ENCODE results near the gene SOX15.

The SOX15 gene

DNA sequence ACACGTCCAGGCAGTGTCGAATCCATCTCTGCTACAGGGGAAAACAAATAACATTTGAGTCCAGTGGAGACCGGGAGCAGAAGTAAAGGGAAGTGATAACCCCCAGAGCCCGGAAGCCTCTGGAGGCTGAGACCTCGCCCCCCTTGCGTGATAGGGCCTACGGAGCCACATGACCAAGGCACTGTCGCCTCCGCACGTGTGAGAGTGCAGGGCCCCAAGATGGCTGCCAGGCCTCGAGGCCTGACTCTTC lies 17.6 kb downstream of the SOX15 start (continued):
- TF ChIP-seq ZNF580 (tag by site-specific recombination; IDR thresholded peaks at IDR 0.05) (peak; percentile 98), ZNF184 (tag by site-specific recombination; IDR thresholded peaks at IDR 0.05) (no peak), BCL11B (tag by site-specific recombination; IDR thresholded peaks at IDR 0.05; ENCODE audit: low read depth) (no peak), REST (tag by site-specific recombination; IDR thresholded peaks at IDR 0.05) (no peak), ZNF426 (tag by site-specific recombination; IDR thresholded peaks at IDR 0.05) (no peak), EGR2 (tag by site-specific recombination; IDR thresholded peaks at IDR 0.05; ENCODE audit: low read depth) (no peak), ZNF311 (tag by site-specific recombination; IDR thresholded peaks at IDR 0.05; ENCODE audit: borderline replicate concordance) (no peak), ZSCAN18 (tag by site-specific recombination; IDR thresholded peaks at IDR 0.05) (no peak), ZNF18 (tag by site-specific recombination; IDR thresholded peaks at IDR 0.05) (no peak), GLI2 (tag by site-specific recombination; IDR thresholded peaks at IDR 0.05; ENCODE audit: borderline replicate concordance, low read depth) (no peak), ZNF837 (tag by site-specific recombination; IDR thresholded peaks at IDR 0.05) (no peak), ZNF549 (tag by site-specific recombination; IDR thresholded peaks at IDR 0.05) (no peak), ZNF155 (tag by site-specific recombination; IDR thresholded peaks at IDR 0.05) (no peak), ZSCAN5A (tag by site-specific recombination; IDR thresholded peaks at IDR 0.05) (no peak), RBAK (tag by site-specific recombination; IDR thresholded peaks at IDR 0.05) (no peak), ZNF114 (tag by site-specific recombination; IDR thresholded peaks at IDR 0.05) (no peak), ZNF211 (tag by site-specific recombination; IDR thresholded peaks at IDR 0.05; ENCODE audit: low read depth) (no peak), GFI1B (tag by site-specific recombination; IDR thresholded peaks at IDR 0.05) (no peak), KLF7 (tag by site-specific recombination; IDR thresholded peaks at IDR 0.05; ENCODE audit: borderline replicate concordance) (no peak), ZBTB48 (tag by site-specific recombination; IDR thresholded peaks at IDR 0.05) (no peak), HOXA7 (CRISPR knock-in tag; IDR thresholded peaks at IDR 0.05; ENCODE audit: borderline replicate concordance) (no peak), ZNF624 (tag by site-specific recombination; IDR thresholded peaks at IDR 0.05) (no peak), ZNF677 (tag by site-specific recombination; IDR thresholded peaks at IDR 0.05) (no peak), TCF7L2 (IDR thresholded peaks at IDR 0.05; ENCODE audit: borderline replicate concordance, low read depth, low read length) (no peak), WT1 (tag by site-specific recombination; IDR thresholded peaks at IDR 0.05) (no peak), ZNF10 (tag by site-specific recombination; IDR thresholded peaks at IDR 0.05) (no peak), GLIS1 (tag by site-specific recombination; IDR thresholded peaks at IDR 0.05) (peak; percentile 53; the same call in 1 of the 2 replicates)
- TF ChIP-seq, protein P1, sequence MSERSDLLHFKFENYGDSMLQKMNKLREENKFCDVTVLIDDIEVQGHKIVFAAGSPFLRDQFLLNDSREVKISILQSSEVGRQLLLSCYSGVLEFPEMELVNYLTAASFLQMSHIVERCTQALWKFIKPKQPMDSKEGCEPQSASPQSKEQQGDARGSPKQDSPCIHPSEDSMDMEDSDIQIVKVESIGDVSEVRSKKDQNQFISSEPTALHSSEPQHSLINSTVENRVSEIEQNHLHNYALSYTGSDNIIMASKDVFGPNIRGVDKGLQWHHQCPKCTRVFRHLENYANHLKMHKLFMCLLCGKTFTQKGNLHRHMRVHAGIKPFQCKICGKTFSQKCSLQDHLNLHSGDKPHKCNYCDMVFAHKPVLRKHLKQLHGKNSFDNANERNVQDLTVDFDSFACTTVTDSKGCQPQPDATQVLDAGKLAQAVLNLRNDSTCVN (tag by site-specific recombination; optimal IDR thresholded peaks at IDR 0.05) = no peak
